Germinal center (tissue), 1 donor: Measurements from ENCODE around the gene SERINC3.

Source experiments
- DNase-seq: peaks from one replicate; pipeline ENCODE4 v3.0.0; 2012; ENCODE audit warnings: mixed read lengths, low spot score

Gene SERINC3

GRCh38 chr20:44532259-44532980 lies 10.6 kb upstream of the SERINC3 start:
- peak; percentile 2 for DNase-seq

DNA sequence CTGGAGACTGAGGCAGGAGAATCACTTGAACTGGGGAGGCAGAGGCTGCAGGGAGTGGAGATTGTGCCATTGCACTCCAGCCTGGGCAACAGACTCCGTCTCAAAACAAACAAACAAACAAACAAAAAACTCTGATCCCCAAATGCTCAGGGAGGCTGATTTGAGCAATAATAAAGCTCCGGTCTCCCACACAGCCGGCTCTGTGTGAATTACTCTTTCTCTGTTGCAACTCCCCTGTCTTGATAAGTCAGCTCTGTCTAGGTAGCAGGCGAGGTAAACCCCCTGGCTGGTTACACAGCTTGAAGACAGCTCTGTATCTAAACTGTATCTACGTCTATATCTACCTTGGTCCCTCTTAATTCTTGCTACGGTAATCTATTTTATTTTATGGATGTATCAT lies 6.4 kb upstream of the SERINC3 start:
- no peak for DNase-seq

DNA sequence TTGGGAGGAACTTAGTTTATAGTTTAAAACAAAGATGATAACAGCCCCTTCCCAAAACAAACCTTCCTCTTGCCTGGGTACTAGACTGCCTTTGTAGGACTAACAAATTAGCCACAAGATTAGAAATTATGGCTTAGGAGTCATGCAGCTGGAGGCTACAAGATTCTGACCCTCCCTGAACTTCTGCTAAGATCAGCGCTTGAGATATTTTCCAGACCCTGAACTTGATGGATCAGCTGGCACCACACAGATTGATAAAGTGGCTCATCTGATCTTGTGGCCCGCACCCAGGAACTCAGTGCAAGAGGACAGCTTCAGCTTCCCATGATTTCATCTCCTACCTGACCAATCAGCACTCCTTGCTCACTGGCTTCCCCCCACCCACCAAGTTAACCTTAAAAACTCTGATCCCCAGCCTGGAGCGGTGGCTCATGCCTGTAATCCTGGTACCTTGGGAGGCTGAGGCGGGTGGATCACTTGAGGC lies 5.9 kb upstream of the SERINC3 start:
- no peak for DNase-seq

- no peak for DNase-seq
Measured at GRCh38 chr20:44526129-44526528, 4.3 kb upstream of the SERINC3 start.

- no peak for DNase-seq
Measured at GRCh38 chr20:44523746-44524145, 1.9 kb upstream of the SERINC3 start.

- DNase-seq = no peak
Measured at GRCh38 chr20:44522841-44523240, 971 bp upstream of the SERINC3 start.

GRCh38 chr20:44520881-44521280 lies 989 bp downstream of the SERINC3 start:
- no peak for DNase-seq

- no peak for DNase-seq
Measured at GRCh38 chr20:44518248-44518647, 3.6 kb downstream of the SERINC3 start.

- no peak for DNase-seq
Measured at GRCh38 chr20:44517454-44517853, 4.4 kb downstream of the SERINC3 start.

DNA sequence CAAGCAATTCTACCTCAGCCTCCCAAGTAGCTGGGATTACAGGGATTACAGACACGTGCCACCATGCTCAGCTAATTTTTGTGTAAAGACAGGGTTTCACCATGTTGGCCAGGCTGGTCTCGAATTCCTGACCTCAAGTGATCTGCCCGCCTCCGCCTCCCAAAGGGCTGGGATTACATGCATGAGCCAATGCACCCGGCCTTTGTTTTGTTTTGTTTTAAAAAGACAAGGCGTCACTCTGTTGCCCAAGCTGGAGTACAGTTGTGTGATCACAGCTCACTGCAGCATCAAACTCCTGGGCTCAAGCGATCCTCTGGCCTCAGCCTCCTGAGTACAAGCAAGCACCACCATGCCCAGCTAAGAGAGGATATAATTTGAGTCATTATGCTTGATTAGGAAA lies 5.4 kb downstream of the SERINC3 start:
- no peak for DNase-seq

- no peak for DNase-seq
Measured at GRCh38 chr20:44513871-44514270, 8.0 kb downstream of the SERINC3 start.

DNA sequence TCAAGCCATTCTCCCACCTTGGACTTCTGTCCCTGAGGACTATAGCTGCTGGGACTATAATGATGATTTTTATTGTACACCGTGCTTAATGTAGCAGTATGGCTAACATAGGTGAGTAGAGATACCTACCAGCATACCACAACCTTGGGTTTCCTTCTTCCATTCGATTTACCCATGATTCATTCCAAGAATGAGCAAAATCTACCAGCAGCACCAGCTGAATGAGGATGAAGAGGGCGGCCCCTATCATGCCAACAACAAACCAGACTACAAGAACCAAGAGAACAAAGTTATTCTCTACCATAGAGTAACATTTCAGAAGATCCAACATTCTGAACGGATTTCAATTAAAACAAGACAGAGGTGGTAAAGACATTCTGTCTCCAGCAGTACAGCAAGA lies 12.1 kb downstream of the SERINC3 start:
- DNase-seq = no peak

- no peak for DNase-seq
Measured at GRCh38 chr20:44504402-44505307, 17.2 kb downstream of the SERINC3 start.

GRCh38 chr20:44502968-44503367 lies 18.9 kb downstream of the SERINC3 start:
- no peak for DNase-seq

- DNase-seq = no peak
Measured at GRCh38 chr20:44501448-44501847, 20.4 kb downstream of the SERINC3 start.

DNA sequence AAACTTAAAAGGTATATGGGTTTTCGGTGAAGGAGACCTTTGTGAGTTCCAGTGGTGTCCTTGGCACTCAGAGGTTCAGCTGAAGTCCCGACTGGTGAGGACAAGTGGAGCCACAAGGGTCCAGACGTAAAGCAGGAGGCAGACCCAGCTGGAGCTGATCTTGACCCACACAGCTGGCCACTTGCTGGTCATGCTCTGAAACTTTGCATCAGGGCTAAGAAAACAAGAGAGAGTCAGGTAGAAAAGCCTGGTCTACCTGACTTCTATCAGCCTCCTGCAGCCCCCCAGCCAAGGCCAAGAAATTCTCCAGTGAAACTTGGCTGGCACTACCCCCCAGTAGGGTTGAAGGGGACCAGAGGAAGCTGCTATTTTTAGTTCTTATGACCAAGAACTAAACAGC lies 21.6 kb downstream of the SERINC3 start:
- no peak for DNase-seq

DNA sequence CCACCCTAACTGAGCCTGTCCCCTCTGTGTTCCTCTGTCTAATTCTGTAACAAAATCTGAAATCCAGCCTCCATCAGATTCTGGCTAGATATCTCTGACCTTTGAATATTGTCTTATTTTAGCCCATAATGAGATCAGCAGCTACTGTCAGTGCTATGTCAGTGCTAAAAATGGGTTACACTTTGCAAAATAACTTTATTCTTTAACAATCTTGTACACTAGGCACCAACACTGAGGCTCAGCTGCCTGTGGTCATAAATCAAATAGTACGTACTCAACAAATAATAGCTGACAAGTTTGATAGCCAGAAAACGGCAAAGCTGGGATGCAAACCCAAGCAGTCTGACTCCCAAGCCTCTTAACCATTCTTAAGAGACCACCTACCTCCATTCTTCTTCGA lies 24.1 kb downstream of the SERINC3 start:
- DNase-seq = no peak

DNA sequence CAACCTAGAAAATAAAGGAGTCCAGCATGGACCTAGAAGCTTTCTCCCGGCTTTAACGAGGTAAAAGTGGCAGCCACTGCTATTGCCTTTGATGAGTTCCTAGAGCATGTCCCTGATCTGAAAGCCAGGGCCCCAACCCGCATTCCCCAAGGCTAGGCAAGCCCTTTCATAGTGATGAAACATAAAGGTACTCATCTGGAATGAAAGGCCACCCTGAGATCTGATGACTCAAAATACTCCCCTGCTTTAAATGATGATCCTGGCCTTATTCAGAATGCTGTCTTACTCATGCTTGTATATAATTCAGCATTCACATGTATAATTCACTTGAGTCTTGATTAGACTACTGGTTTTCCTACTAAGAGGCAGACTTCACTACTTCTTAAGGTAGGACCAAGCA lies 24.9 kb downstream of the SERINC3 start:
- no peak for DNase-seq

- DNase-seq = no peak
Measured at GRCh38 chr20:44495802-44496481, 25.9 kb downstream of the SERINC3 start.

DNA sequence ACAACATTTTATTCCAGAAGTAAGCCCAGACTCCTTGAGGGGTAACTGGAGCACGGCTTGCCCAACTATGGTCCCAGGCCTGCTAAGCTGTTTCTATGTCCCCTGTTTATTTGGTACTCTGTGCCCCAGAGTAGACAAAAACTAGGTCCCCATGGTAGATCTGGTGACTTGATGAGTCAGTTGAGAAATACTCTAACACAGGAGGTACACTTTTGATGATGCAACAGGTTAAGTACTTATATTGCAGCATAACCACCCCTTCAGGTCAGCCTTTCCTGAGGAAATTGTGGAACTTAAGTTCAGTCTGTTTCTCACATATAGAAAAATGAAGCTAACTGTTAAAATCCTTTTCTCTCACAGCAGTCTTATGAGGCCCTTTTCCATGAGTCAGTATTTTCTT lies 26.6 kb downstream of the SERINC3 start:
- DNase-seq = no peak

- DNase-seq = no peak
Measured at GRCh38 chr20:44494681-44495080, 27.2 kb downstream of the SERINC3 start.

DNA sequence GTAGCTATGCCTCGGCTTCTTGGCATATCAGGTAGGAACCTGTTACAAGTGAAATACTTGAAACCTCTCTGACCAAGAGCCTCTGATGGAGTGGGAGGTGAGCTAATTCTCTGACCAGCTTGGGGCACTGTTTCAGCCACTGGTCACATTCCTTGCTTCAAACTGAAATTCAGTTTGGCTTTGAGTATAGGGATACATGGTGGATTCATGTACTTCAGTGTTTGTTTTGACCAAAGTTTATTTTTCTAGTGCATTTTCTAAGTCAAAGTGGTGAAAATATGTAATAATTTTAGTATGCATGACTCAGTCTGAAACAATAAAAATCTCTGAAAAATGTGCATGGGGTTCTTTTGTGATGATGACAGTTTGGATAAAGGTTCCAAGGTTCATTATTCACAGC lies 27.6 kb downstream of the SERINC3 start:
- no peak for DNase-seq
